Neural progenitor cell (in vitro differentiated cells): ENCODE measurements around the gene RABGAP1. TPM values are rescaled to one million over a fixed set of nuclear protein-coding genes. Genes with fewer than 3 reads are reported as not detected.

Source experiments
- DNase-seq: peaks from one replicate; pipeline ENCODE4 v3.0.0-alpha.2; 2016; ENCODE audit warnings: low spot score
- H2AFZ ChIP-seq: fragments of 200-600 bp; sonication (generic); replicated peaks from 2 replicates; pipeline ENCODE4 v1.6.1; 2016; ENCODE audit warnings: antibody characterized with exemption
- H3F3A ChIP-seq: fragments of 200-600 bp; sonication (generic); 2 replicates; pipeline ENCODE4 v1.6.1; 2016; ENCODE audit warnings: antibody characterized with exemption, low read depth
- H3K27ac ChIP-seq: fragments of 200-600 bp; sonication (generic); 2 replicates; pipeline ENCODE4 v1.5.1; 2016; ENCODE audit warnings: mild to moderate bottlenecking
- H3K27me3 ChIP-seq: fragments of 200-600 bp; sonication (generic); 2 replicates; pipeline ENCODE4 v1.6.1; 2016; ENCODE audit warnings: mild to moderate bottlenecking, moderate library complexity
- H3K36me3 ChIP-seq: fragments of 200-600 bp; sonication (generic); 2 replicates; pipeline ENCODE4 v1.5.1; 2016
- H3K4me1 ChIP-seq: fragments of 200-600 bp; sonication (generic); 2 replicates; pipeline ENCODE4 v1.6.1; 2016; ENCODE audit warnings: mixed run types
- H3K4me2 ChIP-seq: fragments of 200-600 bp; sonication (generic); 2 replicates; pipeline ENCODE4 v1.6.1; 2016
- H3K4me3 ChIP-seq: fragments of 200-600 bp; sonication (generic); 2 replicates; pipeline ENCODE4 v1.5.1; 2016
- H3K79me2 ChIP-seq: fragments of 200-600 bp; sonication (generic); 2 replicates; pipeline ENCODE4 v1.6.1; 2016; ENCODE audit warnings: low read depth
- H3K9ac ChIP-seq: fragments of 200-600 bp; sonication (generic); 2 replicates; pipeline ENCODE4 v1.6.1; 2016
- H3K9me3 ChIP-seq: fragments of 200-600 bp; sonication (generic); 2 replicates; pipeline ENCODE4 v1.5.1; 2016; ENCODE audit warnings: low read depth
- H4K20me1 ChIP-seq: fragments of 200-600 bp; sonication (generic); 2 replicates; pipeline ENCODE4 v1.6.1; 2016; ENCODE audit warnings: low read depth
- H3K27ac Mint-ChIP-seq: 3 replicates; pipeline ENCODE4 v1.8.0; 2021; ENCODE audit warnings: mixed read lengths
- H3K27me3 Mint-ChIP-seq: 2 replicates; pipeline ENCODE4 v1.8.0; 2022; ENCODE audit warnings: low read depth, mild to moderate bottlenecking, inconsistent platforms, moderate library complexity, mixed read lengths; ENCODE audit not compliant: insufficient read depth
- H3K36me3 Mint-ChIP-seq: 3 replicates; pipeline ENCODE4 v1.8.0; 2021; ENCODE audit warnings: mixed read lengths
- H3K4me1 Mint-ChIP-seq: 3 replicates; pipeline ENCODE4 v1.8.0; 2021; ENCODE audit warnings: mixed read lengths
- H3K4me3 Mint-ChIP-seq: 3 replicates; pipeline ENCODE4 v1.8.0; 2021; ENCODE audit warnings: mild to moderate bottlenecking, moderate library complexity, mixed read lengths
- H3K9me3 Mint-ChIP-seq: 3 replicates; pipeline ENCODE4 v1.8.0; 2020; ENCODE audit warnings: mixed read lengths
- CTCF ChIP-seq: fragments of 200-600 bp; sonication (generic); IDR thresholded peaks from 2 replicates; pipeline ENCODE4 v1.5.1; 2017; ENCODE audit warnings: antibody characterized with exemption, mild to moderate bottlenecking
- EZH2 ChIP-seq: fragments of 200-600 bp; sonication (generic); IDR thresholded peaks from 2 replicates; pipeline ENCODE4 v1.6.1; 2017; ENCODE audit warnings: antibody characterized with exemption, mild to moderate bottlenecking, moderate library complexity
- EZH2phosphoT487 ChIP-seq: fragments of 200-600 bp; sonication (generic); IDR thresholded peaks from 2 replicates; pipeline ENCODE4 v1.6.1; 2017; ENCODE audit warnings: antibody characterized with exemption
- total RNA-seq: library from RNA; depleted of rRNA; stranded (reverse); fragments of >200 nt; gene quantifications from 2 replicates; pipeline ENCODE4 v1.2.3, GENCODE V29; 2015; ENCODE audit warnings: low replicate concordance

Gene RABGAP1
- total RNA-seq, 1 donor from 2014 or later = 55.2 TPM

GRCh38 chr9:123120953-123121352, 180.1 kb downstream of the RABGAP1 start:
- no peaks in the 10 kb centered on the region for H3K27me3 ChIP-seq
- DNase-seq = no peak
- peaks cover 10% of the 10 kb centered on the region for H4K20me1 ChIP-seq
- no peak overlapping the region for H3K4me3 Mint-ChIP-seq
- no peaks in the 10 kb centered on the region for H3K9me3 Mint-ChIP-seq
- no peak overlapping the region for H3K27ac Mint-ChIP-seq
- TF ChIP-seq EZH2phosphoT487 (no peak), CTCF (no peak), EZH2 (no peak)
- no peaks in the 10 kb centered on the region for H3K4me1 Mint-ChIP-seq
- H2AFZ ChIP-seq = no peak overlapping the region
- peaks cover 35% of the 10 kb centered on the region for H3K4me1 ChIP-seq
- peaks cover 6% of the 10 kb centered on the region for H3K36me3 Mint-ChIP-seq
- peaks cover 6% of the 10 kb centered on the region for H3K36me3 ChIP-seq
- no peaks in the 10 kb centered on the region for H3K9me3 ChIP-seq
- no peak overlapping the region for H3K4me3 ChIP-seq
- peak overlapping the region; percentile 61 for H3K4me2 ChIP-seq
- peaks cover 12% of the 10 kb centered on the region for H3F3A ChIP-seq
- H3K27me3 Mint-ChIP-seq = peaks cover 3% of the 10 kb centered on the region
- no peaks in the 10 kb centered on the region for H3K79me2 ChIP-seq
- no peak overlapping the region for H3K27ac ChIP-seq
- no peak overlapping the region for H3K9ac ChIP-seq

- Mint-ChIP-seq H3K27me3 (peaks cover 3% of the 10 kb centered on the region), H3K27ac (no peak overlapping the region), H3K9me3 (no peaks in the 10 kb centered on the region), H3K36me3 (peaks cover 5% of the 10 kb centered on the region), H3K4me3 (no peak overlapping the region), H3K4me1 (no peaks in the 10 kb centered on the region)
- H3K9ac ChIP-seq = no peak overlapping the region
- H4K20me1 ChIP-seq = peaks cover 10% of the 10 kb centered on the region
- no peak overlapping the region for H3K4me3 ChIP-seq
- peaks cover 6% of the 10 kb centered on the region for H3K36me3 ChIP-seq
- no peaks in the 10 kb centered on the region for H3K27me3 ChIP-seq
- H3F3A ChIP-seq = peaks cover 12% of the 10 kb centered on the region
- no peaks in the 10 kb centered on the region for H3K79me2 ChIP-seq
- no peak for DNase-seq
- no peak overlapping the region for H3K27ac ChIP-seq
- no peak overlapping the region for H3K4me2 ChIP-seq
- H2AFZ ChIP-seq = no peak overlapping the region
- TF ChIP-seq EZH2phosphoT487 (no peak), CTCF (no peak)
- no peaks in the 10 kb centered on the region for H3K9me3 ChIP-seq
- H3K4me1 ChIP-seq = peaks cover 35% of the 10 kb centered on the region
Observed at GRCh38 chr9:123121457-123121856, 180.6 kb downstream of the RABGAP1 start.

- no peaks in the 10 kb centered on the region for H3K79me2 ChIP-seq
- H3K9me3 ChIP-seq = no peaks in the 10 kb centered on the region
- H3K4me2 ChIP-seq = no peak overlapping the region
- H2AFZ ChIP-seq = no peak overlapping the region
- H3K36me3 ChIP-seq = peaks cover 9% of the 10 kb centered on the region
- no peak overlapping the region for H3K27ac ChIP-seq
- Mint-ChIP-seq H3K4me3 (no peak overlapping the region), H3K27me3 (peaks cover 3% of the 10 kb centered on the region), H3K36me3 (peaks cover 6% of the 10 kb centered on the region), H3K27ac (no peak overlapping the region), H3K9me3 (no peaks in the 10 kb centered on the region), H3K4me1 (no peaks in the 10 kb centered on the region)
- no peaks in the 10 kb centered on the region for H3K27me3 ChIP-seq
- H4K20me1 ChIP-seq = no peaks in the 10 kb centered on the region
- peaks cover 13% of the 10 kb centered on the region for H3K4me1 ChIP-seq
- no peak for TF ChIP-seq EZH2
- no peak overlapping the region for H3K9ac ChIP-seq
- DNase-seq = no peak
- H3K4me3 ChIP-seq = no peak overlapping the region
- no peaks in the 10 kb centered on the region for H3F3A ChIP-seq
Observed at GRCh38 chr9:123127512-123128075, 186.8 kb downstream of the RABGAP1 start.

GRCh38 chr9:123128591-123128990, 187.8 kb downstream of the RABGAP1 start:
- H3K4me2 ChIP-seq = no peak overlapping the region
- H3K27me3 ChIP-seq = no peaks in the 10 kb centered on the region
- H3K9me3 Mint-ChIP-seq = no peaks in the 10 kb centered on the region
- no peak overlapping the region for H2AFZ ChIP-seq
- no peaks in the 10 kb centered on the region for H4K20me1 ChIP-seq
- no peak overlapping the region for H3K27ac ChIP-seq
- no peaks in the 10 kb centered on the region for H3K79me2 ChIP-seq
- peaks cover 9% of the 10 kb centered on the region for H3K4me1 ChIP-seq
- no peaks in the 10 kb centered on the region for H3F3A ChIP-seq
- TF ChIP-seq CTCF (no peak), EZH2phosphoT487 (no peak), EZH2 (no peak)
- no peaks in the 10 kb centered on the region for H3K9me3 ChIP-seq
- no peak overlapping the region for H3K4me3 ChIP-seq
- no peak overlapping the region for H3K27ac Mint-ChIP-seq
- H3K36me3 Mint-ChIP-seq = peaks cover 6% of the 10 kb centered on the region
- no peaks in the 10 kb centered on the region for H3K4me1 Mint-ChIP-seq
- H3K9ac ChIP-seq = no peak overlapping the region
- DNase-seq = no peak
- H3K4me3 Mint-ChIP-seq = no peak overlapping the region
- H3K36me3 ChIP-seq = peaks cover 9% of the 10 kb centered on the region
- H3K27me3 Mint-ChIP-seq = no peaks in the 10 kb centered on the region
